ENCODE results near the gene TAP1. TPM values are rescaled to one million over a fixed set of nuclear protein-coding genes. Genes with fewer than 3 reads are reported as not detected.

Gene TAP1
- total and polyA plus RNA-seq, 2 donors (not counting 3 experiments of a cell fraction or from before 2014, with no cell fraction given), result 15.6 to 25.9 TPM

- H3K4me2 ChIP-seq (ENCODE audit: insufficient read depth, low read length), result no peak overlapping the region
- dilution Hi-C loops (cut with MboI; ENCODE audit: extremely low pct_ligation_motif_present, low sequenced_read_pairs), result no loop called here
Observed at GRCh38 chr6:32851025-32851424, 2.5 kb downstream of the TAP1 start.

More at GRCh38 chr6:32851025-32851424, 2.5 kb downstream of the TAP1 start:
- intact Hi-C loops (cut with micrococcal nuclease), result no loop called here
- H3K27ac ChIP-seq (ENCODE audit: insufficient read depth, low read depth, low read length), result no peak overlapping the region
- H4K20me1 ChIP-seq (replicated peaks; ENCODE audit: control insufficient read depth, extremely low read depth, insufficient read depth, low read length), result no peaks in the 10 kb centered on the region
- TF ChIP-seq GATA2 (IDR thresholded peaks at IDR 0.05; ENCODE audit: insufficient read depth, insufficient read length, low read depth, low read length), result no peak
- TF ChIP-seq POLR2AphosphoS5 (IDR thresholded peaks at IDR 0.05; ENCODE audit: insufficient read depth, low read depth, low read length), result no peak
- TF ChIP-seq POLR2A (IDR thresholded peaks at IDR 0.05; ENCODE audit: low read depth, low read length), result no peak
- no peak for TF ChIP-seq JUN (IDR thresholded peaks at IDR 0.05; ENCODE audit: borderline replicate concordance, insufficient read depth, insufficient read length, low read depth)
- TF ChIP-seq EZH2 (IDR thresholded peaks at IDR 0.05; ENCODE audit: borderline replicate concordance, low read depth, low read length, severe bottlenecking), result no peak
- no peak for TF ChIP-seq MAX (IDR thresholded peaks at IDR 0.05; ENCODE audit: insufficient read depth, insufficient read length)
- no peak for TF ChIP-seq CTCF (IDR thresholded peaks at IDR 0.05; ENCODE audit: extremely low read depth in 1 of 2, insufficient read depth in 1 of 2, low read depth in 1 of 2, low read length in 2 of 2)
- TF ChIP-seq FOS (IDR thresholded peaks at IDR 0.05; ENCODE audit: borderline replicate concordance, insufficient read depth, low read length), result no peak
- TF ChIP-seq MYC (IDR thresholded peaks at IDR 0.05; ENCODE audit: low read depth, low read length), result no peak
- H3K27me3 ChIP-seq (ENCODE audit: control insufficient read depth in 2 of 2, insufficient read depth in 2 of 2, low read length in 2 of 2), result peaks cover 0 to 8% of the 10 kb centered on the region in 2 experiments
- H3K36me3 ChIP-seq (ENCODE audit: control insufficient read depth in 2 of 2, extremely low read depth in 1 of 2, insufficient read depth in 2 of 2, low read length in 2 of 2), result no peaks in the 10 kb centered on the region
- no peak overlapping the region for H3K4me3 ChIP-seq (replicated peaks in 1 of 3; ENCODE audit: insufficient read depth in 1 of 3, low read depth in 1 of 3, low read length in 3 of 3)
- H3K4me1 ChIP-seq (ENCODE audit: control insufficient read depth, extremely low read depth, insufficient read depth, low read length), result peaks cover 13% of the 10 kb centered on the region
- no peak overlapping the region for H3K9ac ChIP-seq (replicated peaks; ENCODE audit: extremely low read depth, insufficient read depth, low read length)
- ChIA-PET CTCF (interaction anchor here (1.7 to 3.4 kb wide), 2 partner anchors 12 to 17 kb away, joined by 7 to 22 read pairs; partner anchors contain the start of gene TAP2), POLR2A (no interaction called here)
- DNase-seq (ENCODE audit: low read depth, low spot score) (no peak), FAIRE-seq (no peak)
- H3K9me3 ChIP-seq (replicated peaks; ENCODE audit: control insufficient read depth, insufficient read depth, low read length), result no peaks in the 10 kb centered on the region
- no peak overlapping the region for H2AFZ ChIP-seq (ENCODE audit: low read depth, low read length)
- BruUV-seq (replicated peaks), result no TSS peak
- no peaks in the 10 kb centered on the region for H3K9me1 ChIP-seq (replicated peaks; ENCODE audit: control insufficient read depth, extremely low read depth, insufficient read depth, low read length)
- no peaks in the 10 kb centered on the region for H3K79me2 ChIP-seq (ENCODE audit: control insufficient read depth, insufficient read depth, low read length)
